CD4-positive, alpha-beta T cell treated with Interleukin-6 at 100 ng/mL for 8 hours (primary cell): Measurements from ENCODE around the gene C12orf57.

Experiments used
- DNase-seq: peaks from one replicate; pipeline ENCODE4 v3.0.0-alpha.2; 2020; ENCODE audit warnings: mixed read lengths, low spot score

C12orf57 gene

GRCh38 chr12:6917491-6918231 lies 26.2 kb upstream of the C12orf57 start:
- DNase-seq, result no peak

- DNase-seq, result no peak
Measured at GRCh38 chr12:6919588-6919987, 24.2 kb upstream of the C12orf57 start.

GRCh38 chr12:6921539-6921938 lies 22.3 kb upstream of the C12orf57 start:
- no peak for DNase-seq

GRCh38 chr12:6921996-6922946 lies 21.6 kb upstream of the C12orf57 start:
- no peak for DNase-seq

GRCh38 chr12:6923003-6923732 lies 20.7 kb upstream of the C12orf57 start:
- no peak for DNase-seq

GRCh38 chr12:6923851-6924250 lies 20.0 kb upstream of the C12orf57 start:
- no peak for DNase-seq

- DNase-seq, result no peak
Measured at GRCh38 chr12:6925239-6925539, 18.6 kb upstream of the C12orf57 start.

GRCh38 chr12:6925540-6926279 lies 18.1 kb upstream of the C12orf57 start:
- no peak for DNase-seq

- DNase-seq, result no peak
Measured at GRCh38 chr12:6927379-6928021, 16.3 kb upstream of the C12orf57 start, which contains the start of gene ATN1. TSS of gene ATN1 (plus strand) at chr12:6927959. CDS start at chr12:6934002, 6,043 bp downstream.

GRCh38 chr12:6928022-6928702 lies 15.7 kb upstream of the C12orf57 start:
- no peak for DNase-seq

- no peak for DNase-seq
Measured at GRCh38 chr12:6928703-6929407, 15.0 kb upstream of the C12orf57 start.

- no peak for DNase-seq
Measured at GRCh38 chr12:6929466-6930452, 14.1 kb upstream of the C12orf57 start.

GRCh38 chr12:6932766-6933165 lies 11.1 kb upstream of the C12orf57 start:
- no peak for DNase-seq

GRCh38 chr12:6934110-6934509 lies 9.7 kb upstream of the C12orf57 start:
- DNase-seq, result no peak

GRCh38 chr12:6935371-6936193 lies 8.2 kb upstream of the C12orf57 start:
- no peak for DNase-seq

GRCh38 chr12:6936194-6936635 lies 7.6 kb upstream of the C12orf57 start:
- no peak for DNase-seq

- DNase-seq, result no peak
Measured at GRCh38 chr12:6936636-6937480, 7.0 kb upstream of the C12orf57 start.
